GM12878 (cell line): Measurements from ENCODE around the gene CSDE1. TPM values are rescaled to one million over a fixed set of nuclear protein-coding genes. Genes with fewer than 3 reads are reported as not detected.

Experiments
- ATAC-seq: fragments of 200-7000 bp; cut with Tn5 transposase; 3 replicates; pipeline ENCODE4 v1.9.1; 2020; ENCODE audit warnings: mild to moderate bottlenecking, moderate library complexity
- BruUV-seq: library from RNA; stranded (reverse); fragments of 400-500 nt; replicated peaks from 2 replicates; lab custom pipeline; 2021; lab: Mats Ljungman, UMichigan
- CTCF ChIA-PET: fragments of 300-600 bp; sonication (Branson Sonifier 250); formaldehyde crosslinking; extraction: SDS; loops from one replicate; lab custom pipeline; 2021; ENCODE audit warnings: inconsistent platforms; lab: Yijun Ruan, JAX
- POLR2A ChIA-PET: fragments of 350-600 bp; formaldehyde crosslinking; extraction: SDS; loops from one replicate; lab custom pipeline; 2021; ENCODE audit warnings: inconsistent platforms; lab: Charles Lee
- RAD21 ChIA-PET: fragments of 300-600 bp; sonication (Branson Sonifier 250); formaldehyde crosslinking; loops from one replicate; lab custom pipeline; 2023; ENCODE audit warnings: antibody characterized with exemption; ENCODE audit not compliant: unreplicated experiment; lab: Charles Lee
- SMC1A ChIA-PET: fragments of 300-600 bp; sonication (Branson Sonifier 250); formaldehyde crosslinking; loops from one replicate; lab custom pipeline; 2023; ENCODE audit not compliant: unreplicated experiment, uncharacterized antibody; lab: Charles Lee
- DNase-seq: peaks from one replicate; pipeline ENCODE4 v3.0.0-alpha.2; 2011; ENCODE audit warnings: low read depth, low spot score
- FAIRE-seq: peaks from 3 replicates; lab custom pipeline; 2011; peaks lifted over from hg19 to GRCh38; lab: Jason Lieb, UNC
- H2AFZ ChIP-seq: 2 replicates; pipeline ENCODE4 v1.6.0; 2011; ENCODE audit warnings: low read depth, low read length, control low read depth; ENCODE audit not compliant: control insufficient read depth
- H3K27ac ChIP-seq: 2 replicates; pipeline ENCODE4 v1.5.1; 2011; ENCODE audit warnings: control low read depth; ENCODE audit not compliant: control insufficient read depth, insufficient read depth
- H3K27me3 ChIP-seq, 2 experiments: replicated peaks in 1 of 2; 2 replicates each; pipeline versions ENCODE4 v1.6.0 to v1.6.1; 2011; ENCODE audit warnings: low read length in 1 of 2; ENCODE audit not compliant: control insufficient read depth in 2 of 2, insufficient read depth in 2 of 2
- H3K36me3 ChIP-seq, 2 experiments: 2 replicates each; pipeline ENCODE4 v1.5.1; 2011; ENCODE audit warnings: low read length in 1 of 2; ENCODE audit not compliant: control insufficient read depth in 2 of 2, insufficient read depth in 2 of 2
- H3K4me1 ChIP-seq: 2 replicates; pipeline ENCODE4 v1.6.1; 2011; ENCODE audit warnings: mild to moderate bottlenecking, low read length, moderate library complexity, mixed read lengths; ENCODE audit not compliant: control insufficient read depth, insufficient read depth
- H3K4me2 ChIP-seq: 2 replicates; pipeline ENCODE4 v1.6.0; 2011; ENCODE audit warnings: control low read depth; ENCODE audit not compliant: control insufficient read depth, insufficient read depth
- H3K4me3 ChIP-seq: fragments of 200-600 bp; sonication (generic); 2 replicates; pipeline ENCODE4 v1.5.1; 2016
- H3K79me2 ChIP-seq: 2 replicates; pipeline ENCODE4 v1.6.0; 2011; ENCODE audit warnings: low read length; ENCODE audit not compliant: control insufficient read depth, insufficient read depth
- H3K9ac ChIP-seq: 2 replicates; pipeline ENCODE4 v1.8.0; 2011; ENCODE audit warnings: low read length, control low read depth, mixed read lengths; ENCODE audit not compliant: control insufficient read depth, insufficient read depth
- H3K9me3 ChIP-seq: replicated peaks from 3 replicates; pipeline ENCODE4 v1.5.1; 2011; ENCODE audit warnings: mild to moderate bottlenecking, low read length; ENCODE audit not compliant: control insufficient read depth, insufficient read depth
- H4K20me1 ChIP-seq: 2 replicates; pipeline ENCODE4 v1.6.0; 2011; ENCODE audit not compliant: control insufficient read depth, insufficient read depth
- ASH2L ChIP-seq: fragments of 300-600, 200-600 bp; sonication (generic); IDR thresholded peaks from 2 replicates; pipeline ENCODE4 v1.6.1; 2017; ENCODE audit warnings: low read depth, mild to moderate bottlenecking, borderline replicate concordance
- HDAC6 ChIP-seq: fragments of 200-600 bp; sonication (generic); IDR thresholded peaks from one replicate; pipeline ENCODE4 v1.8.0; 2017; ENCODE audit warnings: antibody characterized with exemption; ENCODE audit not compliant: unreplicated experiment
- MYB ChIP-seq: fragments of 150-350 bp; IDR thresholded peaks from 2 replicates; pipeline ENCODE4 v1.6.1; 2014; ENCODE audit warnings: mild to moderate bottlenecking, low read depth, low read length, borderline replicate concordance
- RCOR1 ChIP-seq: conservative IDR thresholded peaks from 2 replicates; pipeline ENCODE4 v1.6.1; 2012; ENCODE audit warnings: low read depth, low read length, improper control_type of control experiment
- SMARCA5 ChIP-seq: fragments of 450-650 bp; IDR thresholded peaks from 2 replicates; pipeline ENCODE4 v1.6.1; 2017; ENCODE audit warnings: mild to moderate bottlenecking
- SUZ12 ChIP-seq: fragments of 200-600 bp; sonication (generic); IDR thresholded peaks from one replicate; pipeline ENCODE4 v1.6.1; 2018; ENCODE audit warnings: antibody characterized with exemption, mild to moderate bottlenecking; ENCODE audit not compliant: unreplicated experiment
- WGBS: methylation state at CpG from one replicate; pipeline ENCODE4 v1.1.6; 2016; ENCODE audit warnings: low lambda C conversion rate; ENCODE audit not compliant: insufficient replicate concordance, insufficient coverage; ENCODE audit errors: missing lambda C conversion rate; 5-methylcytosine and 5-hydroxymethylcytosine counted together
- in situ Hi-C: fragments of 300-500 bp; cut with MboI; formaldehyde crosslinking; loops from 9 replicates; pipeline ENCODE4 v1.14.3; 2018; ENCODE audit warnings: mixed read lengths
- intact Hi-C: fragments of 100-400 bp; cut with micrococcal nuclease; formaldehyde crosslinking; loops from one replicate; pipeline ENCODE4 v1.14.2; 2022; ENCODE audit not compliant: unreplicated experiment
- polyA plus RNA-seq, 11 experiments: library from polyadenylated mRNA; depleted of rRNA in 4 of 11; unstranded in 6 of 11; stranded (reverse) in 5 of 11; fragments of >200 nt; fragmentation: Nextera tagmentation in 4 of 11; fragmentation: Illumina TruSeq in 1 of 11; extraction: Ambion mirVana in 4 of 11; extraction: Trizol in 1 of 11; gene quantifications; 1 replicate in 1 of 11; 2 replicates in 10 of 11; pipeline versions ENCODE4 v1.2.1 to v1.2.3, GENCODE V29; 2011 to 2016; ENCODE audit warnings: inconsistent platforms in 2 of 11, missing spikeins in 2 of 11, low read depth in 1 of 11
- total RNA-seq, 4 experiments: library from RNA; depleted of rRNA in 3 of 4; stranded (reverse); fragments of >200 nt in 3 of 4; fragmentation: Illumina TruSeq in 1 of 4; extraction: Trizol in 1 of 4; gene quantifications; 2 replicates each; pipeline versions ENCODE4 v1.2.1 to v1.2.3, GENCODE V29; 2013 to 2021
- TF ChIP-seq, protein P1 (sequence below), 3 experiments: IDR thresholded peaks in 2 of 3; conservative IDR thresholded peaks in 1 of 3; 2 replicates each; pipeline ENCODE4 v1.5.1; 2011; ENCODE audit warnings: low read depth in 3 of 3, low read length in 3 of 3, mild to moderate bottlenecking in 3 of 3, control low read depth in 2 of 3, moderate library complexity in 2 of 3, inconsistent platforms in 1 of 3, mixed read lengths in 1 of 3; ENCODE audit not compliant: control insufficient read depth in 2 of 3, insufficient read depth in 1 of 3; ENCODE audit errors: extremely low read depth in 1 of 3
- TF ChIP-seq, protein P2 (sequence below): fragments of 450-650 bp; IDR thresholded peaks from 2 replicates; pipeline ENCODE4 v1.6.1; 2018; ENCODE audit warnings: borderline replicate concordance, mild to moderate bottlenecking; ENCODE audit not compliant: partially characterized antibody
- TF ChIP-seq, protein P3 (sequence below): fragments of 450-650 bp; IDR thresholded peaks from 2 replicates; pipeline ENCODE4 v1.6.1; 2017; ENCODE audit warnings: mild to moderate bottlenecking
- TF ChIP-seq, protein P4 (sequence below): fragments of 450-650 bp; IDR thresholded peaks from 2 replicates; pipeline ENCODE4 v1.6.1; 2017; ENCODE audit warnings: borderline replicate concordance
- TF ChIP-seq, protein P5 (sequence below): fragments of 450-650 bp; IDR thresholded peaks from 2 replicates; pipeline ENCODE4 v1.6.1; 2017; ENCODE audit warnings: mild to moderate bottlenecking, moderate library complexity

Gene CSDE1
- total and polyA plus RNA-seq, 10 of the 15 experiments (the other 5 are each of a cell fraction or from before 2014, with no cell fraction given) = 130 to 390 (median 246) TPM

DNA sequence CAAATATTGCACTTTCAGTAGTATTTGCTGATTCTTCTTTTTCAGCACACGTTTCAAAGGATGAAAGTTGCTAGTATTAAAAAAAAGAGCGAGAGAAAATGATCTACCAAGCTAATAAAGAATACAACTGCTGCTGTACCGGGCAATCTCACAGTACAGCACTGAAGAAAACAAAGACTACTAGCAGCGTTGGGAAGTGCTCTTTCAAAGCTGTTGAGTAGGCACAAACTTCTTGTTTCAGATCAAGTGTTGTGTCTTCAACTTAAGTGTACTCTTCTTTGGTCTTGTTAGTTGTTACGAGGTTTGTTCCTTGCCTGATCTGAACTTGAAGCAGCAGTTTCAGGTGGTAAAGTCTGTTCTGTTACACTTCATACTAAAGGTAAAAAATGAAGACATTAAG is 7.9 kb downstream of the CSDE1 start:
- H4K20me1 ChIP-seq = peaks cover 12% of the 10 kb centered on the region
- no peak overlapping the region for H3K27ac ChIP-seq
- no peak overlapping the region for H3K4me3 ChIP-seq
- H3K4me2 ChIP-seq = no peak overlapping the region
- peaks cover 0 to 12% of the 10 kb centered on the region in 2 experiments; a peak in 3 of 4 replicates for H3K36me3 ChIP-seq
- in situ Hi-C loops = loop anchor here (25.0 kb wide), 1 partner anchor 1788 kb away; the partner anchor contains the start of gene SLC16A1
- no peak overlapping the region for H3K9ac ChIP-seq
- FAIRE-seq (no peak), ATAC-seq (no peak), DNase-seq (no peak)
- WGBS = 71% methylated on average over 5 of the region's 5 CpGs
- peaks cover 100% of the 10 kb centered on the region for H3K79me2 ChIP-seq
- ChIA-PET SMC1A (interaction anchor here (1.2 to 2.3 kb wide), 2 partner anchors 11 to 33 kb away, joined by 4 to 5 read pairs; no protein-coding TSS in a partner anchor), CTCF (interaction anchor here (2.9 kb wide), 1 partner anchor 12 kb away, joined by 14 read pairs; no protein-coding TSS in a partner anchor), POLR2A (no interaction called here), RAD21 (no interaction called here)
- no peaks in the 10 kb centered on the region for H3K27me3 ChIP-seq
- no TSS peak for BruUV-seq
- no peak overlapping the region for H2AFZ ChIP-seq
- no peaks in the 10 kb centered on the region for H3K9me3 ChIP-seq
- peaks cover 23% of the 10 kb centered on the region for H3K4me1 ChIP-seq
- intact Hi-C loops = no loop called here
- TF ChIP-seq, protein P1, sequence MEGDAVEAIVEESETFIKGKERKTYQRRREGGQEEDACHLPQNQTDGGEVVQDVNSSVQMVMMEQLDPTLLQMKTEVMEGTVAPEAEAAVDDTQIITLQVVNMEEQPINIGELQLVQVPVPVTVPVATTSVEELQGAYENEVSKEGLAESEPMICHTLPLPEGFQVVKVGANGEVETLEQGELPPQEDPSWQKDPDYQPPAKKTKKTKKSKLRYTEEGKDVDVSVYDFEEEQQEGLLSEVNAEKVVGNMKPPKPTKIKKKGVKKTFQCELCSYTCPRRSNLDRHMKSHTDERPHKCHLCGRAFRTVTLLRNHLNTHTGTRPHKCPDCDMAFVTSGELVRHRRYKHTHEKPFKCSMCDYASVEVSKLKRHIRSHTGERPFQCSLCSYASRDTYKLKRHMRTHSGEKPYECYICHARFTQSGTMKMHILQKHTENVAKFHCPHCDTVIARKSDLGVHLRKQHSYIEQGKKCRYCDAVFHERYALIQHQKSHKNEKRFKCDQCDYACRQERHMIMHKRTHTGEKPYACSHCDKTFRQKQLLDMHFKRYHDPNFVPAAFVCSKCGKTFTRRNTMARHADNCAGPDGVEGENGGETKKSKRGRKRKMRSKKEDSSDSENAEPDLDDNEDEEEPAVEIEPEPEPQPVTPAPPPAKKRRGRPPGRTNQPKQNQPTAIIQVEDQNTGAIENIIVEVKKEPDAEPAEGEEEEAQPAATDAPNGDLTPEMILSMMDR (IDR thresholded peaks at IDR 0.05 in 2 of 3, conservative IDR thresholded peaks at IDR 0.05 in 1 of 3; ENCODE audit: control insufficient read depth in 2 of 3, extremely low read depth in 1 of 3, insufficient read depth in 1 of 3, low read depth in 3 of 3, low read length in 3 of 3) = no peak
- TF ChIP-seq, protein P2, sequence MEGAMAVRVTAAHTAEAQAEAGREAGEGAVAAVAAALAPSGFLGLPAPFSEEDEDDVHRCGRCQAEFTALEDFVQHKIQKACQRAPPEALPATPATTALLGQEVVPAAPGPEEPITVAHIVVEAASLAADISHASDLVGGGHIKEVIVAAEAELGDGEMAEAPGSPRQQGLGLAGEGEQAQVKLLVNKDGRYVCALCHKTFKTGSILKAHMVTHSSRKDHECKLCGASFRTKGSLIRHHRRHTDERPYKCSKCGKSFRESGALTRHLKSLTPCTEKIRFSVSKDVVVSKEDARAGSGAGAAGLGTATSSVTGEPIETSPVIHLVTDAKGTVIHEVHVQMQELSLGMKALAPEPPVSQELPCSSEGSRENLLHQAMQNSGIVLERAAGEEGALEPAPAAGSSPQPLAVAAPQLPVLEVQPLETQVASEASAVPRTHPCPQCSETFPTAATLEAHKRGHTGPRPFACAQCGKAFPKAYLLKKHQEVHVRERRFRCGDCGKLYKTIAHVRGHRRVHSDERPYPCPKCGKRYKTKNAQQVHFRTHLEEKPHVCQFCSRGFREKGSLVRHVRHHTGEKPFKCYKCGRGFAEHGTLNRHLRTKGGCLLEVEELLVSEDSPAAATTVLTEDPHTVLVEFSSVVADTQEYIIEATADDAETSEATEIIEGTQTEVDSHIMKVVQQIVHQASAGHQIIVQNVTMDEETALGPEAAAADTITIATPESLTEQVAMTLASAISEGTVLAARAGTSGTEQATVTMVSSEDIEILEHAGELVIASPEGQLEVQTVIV = no peak
- no peak for TF ChIP-seq RCOR1
- no peak for TF ChIP-seq MYB
- no peak for TF ChIP-seq SUZ12
- TF ChIP-seq, protein P3, sequence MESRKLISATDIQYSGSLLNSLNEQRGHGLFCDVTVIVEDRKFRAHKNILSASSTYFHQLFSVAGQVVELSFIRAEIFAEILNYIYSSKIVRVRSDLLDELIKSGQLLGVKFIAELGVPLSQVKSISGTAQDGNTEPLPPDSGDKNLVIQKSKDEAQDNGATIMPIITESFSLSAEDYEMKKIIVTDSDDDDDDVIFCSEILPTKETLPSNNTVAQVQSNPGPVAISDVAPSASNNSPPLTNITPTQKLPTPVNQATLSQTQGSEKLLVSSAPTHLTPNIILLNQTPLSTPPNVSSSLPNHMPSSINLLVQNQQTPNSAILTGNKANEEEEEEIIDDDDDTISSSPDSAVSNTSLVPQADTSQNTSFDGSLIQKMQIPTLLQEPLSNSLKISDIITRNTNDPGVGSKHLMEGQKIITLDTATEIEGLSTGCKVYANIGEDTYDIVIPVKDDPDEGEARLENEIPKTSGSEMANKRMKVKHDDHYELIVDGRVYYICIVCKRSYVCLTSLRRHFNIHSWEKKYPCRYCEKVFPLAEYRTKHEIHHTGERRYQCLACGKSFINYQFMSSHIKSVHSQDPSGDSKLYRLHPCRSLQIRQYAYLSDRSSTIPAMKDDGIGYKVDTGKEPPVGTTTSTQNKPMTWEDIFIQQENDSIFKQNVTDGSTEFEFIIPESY = no peak
- no peak for TF ChIP-seq SMARCA5
- no peak for TF ChIP-seq ASH2L
- TF ChIP-seq, protein P4, sequence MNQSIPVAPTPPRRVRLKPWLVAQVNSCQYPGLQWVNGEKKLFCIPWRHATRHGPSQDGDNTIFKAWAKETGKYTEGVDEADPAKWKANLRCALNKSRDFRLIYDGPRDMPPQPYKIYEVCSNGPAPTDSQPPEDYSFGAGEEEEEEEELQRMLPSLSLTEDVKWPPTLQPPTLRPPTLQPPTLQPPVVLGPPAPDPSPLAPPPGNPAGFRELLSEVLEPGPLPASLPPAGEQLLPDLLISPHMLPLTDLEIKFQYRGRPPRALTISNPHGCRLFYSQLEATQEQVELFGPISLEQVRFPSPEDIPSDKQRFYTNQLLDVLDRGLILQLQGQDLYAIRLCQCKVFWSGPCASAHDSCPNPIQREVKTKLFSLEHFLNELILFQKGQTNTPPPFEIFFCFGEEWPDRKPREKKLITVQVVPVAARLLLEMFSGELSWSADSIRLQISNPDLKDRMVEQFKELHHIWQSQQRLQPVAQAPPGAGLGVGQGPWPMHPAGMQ = no peak
- TF ChIP-seq, protein P5, sequence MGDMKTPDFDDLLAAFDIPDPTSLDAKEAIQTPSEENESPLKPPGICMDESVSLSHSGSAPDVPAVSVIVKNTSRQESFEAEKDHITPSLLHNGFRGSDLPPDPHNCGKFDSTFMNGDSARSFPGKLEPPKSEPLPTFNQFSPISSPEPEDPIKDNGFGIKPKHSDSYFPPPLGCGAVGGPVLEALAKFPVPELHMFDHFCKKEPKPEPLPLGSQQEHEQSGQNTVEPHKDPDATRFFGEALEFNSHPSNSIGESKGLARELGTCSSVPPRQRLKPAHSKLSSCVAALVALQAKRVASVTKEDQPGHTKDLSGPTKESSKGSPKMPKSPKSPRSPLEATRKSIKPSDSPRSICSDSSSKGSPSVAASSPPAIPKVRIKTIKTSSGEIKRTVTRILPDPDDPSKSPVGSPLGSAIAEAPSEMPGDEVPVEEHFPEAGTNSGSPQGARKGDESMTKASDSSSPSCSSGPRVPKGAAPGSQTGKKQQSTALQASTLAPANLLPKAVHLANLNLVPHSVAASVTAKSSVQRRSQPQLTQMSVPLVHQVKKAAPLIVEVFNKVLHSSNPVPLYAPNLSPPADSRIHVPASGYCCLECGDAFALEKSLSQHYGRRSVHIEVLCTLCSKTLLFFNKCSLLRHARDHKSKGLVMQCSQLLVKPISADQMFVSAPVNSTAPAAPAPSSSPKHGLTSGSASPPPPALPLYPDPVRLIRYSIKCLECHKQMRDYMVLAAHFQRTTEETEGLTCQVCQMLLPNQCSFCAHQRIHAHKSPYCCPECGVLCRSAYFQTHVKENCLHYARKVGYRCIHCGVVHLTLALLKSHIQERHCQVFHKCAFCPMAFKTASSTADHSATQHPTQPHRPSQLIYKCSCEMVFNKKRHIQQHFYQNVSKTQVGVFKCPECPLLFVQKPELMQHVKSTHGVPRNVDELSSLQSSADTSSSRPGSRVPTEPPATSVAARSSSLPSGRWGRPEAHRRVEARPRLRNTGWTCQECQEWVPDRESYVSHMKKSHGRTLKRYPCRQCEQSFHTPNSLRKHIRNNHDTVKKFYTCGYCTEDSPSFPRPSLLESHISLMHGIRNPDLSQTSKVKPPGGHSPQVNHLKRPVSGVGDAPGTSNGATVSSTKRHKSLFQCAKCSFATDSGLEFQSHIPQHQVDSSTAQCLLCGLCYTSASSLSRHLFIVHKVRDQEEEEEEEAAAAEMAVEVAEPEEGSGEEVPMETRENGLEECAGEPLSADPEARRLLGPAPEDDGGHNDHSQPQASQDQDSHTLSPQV = no peak
- TF ChIP-seq HDAC6 = no peak
